Neuronal stem cell (in vitro differentiated cells): Measurements from ENCODE around the gene MRPL54.

ENCODE experiments used
- DNase-seq: peaks from one replicate; pipeline ENCODE4 v3.0.0-alpha.2; 2013; ENCODE audit warnings: low spot score
- H2AFZ ChIP-seq: one replicate; pipeline ENCODE4 v1.6.1; 2013; ENCODE audit warnings: mild to moderate bottlenecking, low read length, inconsistent platforms
- H2AK5ac ChIP-seq: 2 replicates; pipeline ENCODE4 v1.6.1; 2013; ENCODE audit warnings: low read depth, mild to moderate bottlenecking, inconsistent platforms, low read length, moderate library complexity, mixed read lengths
- H2BK120ac ChIP-seq: 2 replicates; pipeline ENCODE4 v1.6.1; 2013; ENCODE audit warnings: low read depth, mild to moderate bottlenecking, inconsistent platforms, low read length, moderate library complexity, mixed read lengths
- H2BK12ac ChIP-seq: one replicate; pipeline ENCODE4 v1.6.1; 2013; ENCODE audit warnings: low read length, inconsistent platforms
- H2BK15ac ChIP-seq: 2 replicates; pipeline ENCODE4 v1.6.1; 2013; ENCODE audit warnings: mild to moderate bottlenecking, low read length, inconsistent platforms, mixed read lengths
- H2BK5ac ChIP-seq: one replicate; pipeline ENCODE4 v1.6.1; 2013; ENCODE audit warnings: inconsistent platforms, mild to moderate bottlenecking, low read length, moderate library complexity
- H3K14ac ChIP-seq: one replicate; pipeline ENCODE4 v1.6.1; 2013; ENCODE audit warnings: low read length, inconsistent platforms
- H3K18ac ChIP-seq: 2 replicates; pipeline ENCODE4 v1.6.1; 2013; ENCODE audit warnings: low read length, inconsistent platforms
- H3K23ac ChIP-seq: 2 replicates; pipeline ENCODE4 v1.6.1; 2013; ENCODE audit warnings: low read depth, mild to moderate bottlenecking, mixed read lengths, low read length, inconsistent platforms; ENCODE audit not compliant: poor library complexity
- H3K27ac ChIP-seq: replicated peaks from 3 replicates; pipeline ENCODE4 v1.5.1; 2013; ENCODE audit warnings: low read length, inconsistent platforms
- H3K27me3 ChIP-seq, 3 experiments: 2 replicates each; pipeline ENCODE4 v1.6.1; 2013; ENCODE audit warnings: low read length in 3 of 3, mild to moderate bottlenecking in 2 of 3, inconsistent platforms in 1 of 3, low read depth in 1 of 3, mixed read lengths in 1 of 3, moderate library complexity in 1 of 3; ENCODE audit not compliant: control insufficient read depth in 3 of 3, insufficient read depth in 3 of 3
- H3K36me3 ChIP-seq, 2 donors: replicated peaks in 1 of 2; 2 replicates each; pipeline ENCODE4 v1.6.1; 2013; ENCODE audit warnings: low read length in 2 of 2; ENCODE audit not compliant: control insufficient read depth in 2 of 2, insufficient read depth in 2 of 2
- H3K4ac ChIP-seq: 2 replicates; pipeline ENCODE4 v1.6.1; 2013; ENCODE audit warnings: inconsistent platforms, mild to moderate bottlenecking, low read length, moderate library complexity
- H3K4me1 ChIP-seq, 2 donors: 1 replicate in 1 of 2; 2 replicates in 1 of 2; pipeline ENCODE4 v1.6.1; 2013; ENCODE audit warnings: low read length in 2 of 2, low read depth in 1 of 2; ENCODE audit not compliant: control insufficient read depth in 2 of 2, insufficient read depth in 1 of 2
- H3K4me2 ChIP-seq: one replicate; pipeline ENCODE4 v1.6.1; 2013; ENCODE audit warnings: mild to moderate bottlenecking, low read length, inconsistent platforms; ENCODE audit not compliant: insufficient read depth, poor library complexity, severe bottlenecking
- H3K4me3 ChIP-seq, 2 donors: 2 replicates each; pipeline ENCODE4 v1.5.1; 2013; ENCODE audit warnings: low read length in 2 of 2, mild to moderate bottlenecking in 2 of 2, inconsistent platforms in 1 of 2, moderate library complexity in 1 of 2
- H3K79me1 ChIP-seq: one replicate; pipeline ENCODE4 v1.6.1; 2013; ENCODE audit warnings: low read depth, mild to moderate bottlenecking, inconsistent platforms, low read length, moderate library complexity
- H3K9ac ChIP-seq: one replicate; pipeline ENCODE4 v1.6.1; 2013; ENCODE audit warnings: mild to moderate bottlenecking, low read depth, low read length, inconsistent platforms; ENCODE audit not compliant: poor library complexity
- H3K9me3 ChIP-seq, 2 donors: replicated peaks in 1 of 2; 2 replicates each; pipeline versions ENCODE3 to v1.6.1; 2013; ENCODE audit warnings: low read length in 2 of 2, mild to moderate bottlenecking in 2 of 2, inconsistent platforms in 1 of 2, low read depth in 1 of 2, mixed read lengths in 1 of 2, moderate library complexity in 1 of 2; ENCODE audit not compliant: control insufficient read depth in 2 of 2, insufficient read depth in 1 of 2
- H4K8ac ChIP-seq: one replicate; pipeline ENCODE4 v1.6.1; 2013; ENCODE audit warnings: low read depth, mild to moderate bottlenecking, inconsistent platforms, low read length, moderate library complexity
- H4K91ac ChIP-seq: one replicate; pipeline ENCODE4 v1.6.1; 2013; ENCODE audit warnings: low read length, low read depth, mild to moderate bottlenecking, inconsistent platforms; ENCODE audit not compliant: poor library complexity
- WGBS, 2 donors: extraction: QIAGEN DNeasy Blood & Tissue Kit; methylation state at CpG; one replicate each; pipeline ENCODE4 v1.1.7; 2013; ENCODE audit warnings: missing lambda C conversion rate in 2 of 2, mixed read lengths in 1 of 2; ENCODE audit not compliant: insufficient read length in 2 of 2, insufficient replicate concordance in 1 of 2; ENCODE audit errors: extremely low coverage in 2 of 2; 5-methylcytosine and 5-hydroxymethylcytosine counted together

The MRPL54 gene

GRCh38 chr19:3745363-3746045, 17.0 kb upstream of the MRPL54 start:
- Histone ChIP-seq H2BK12ac (no peak overlapping the region), H2BK5ac (no peak overlapping the region), H4K8ac (no peak overlapping the region), H2BK120ac (no peak overlapping the region), H3K27me3 (no peaks in the 10 kb centered on the region), H2AK5ac (no peak overlapping the region), H3K23ac (no peak overlapping the region), H3K18ac (no peak overlapping the region), H3K4ac (no peak overlapping the region), H3K4me2 (no peak overlapping the region), H3K9me3 (no peaks in the 10 kb centered on the region), H2BK15ac (no peak overlapping the region), H3K9ac (no peak overlapping the region), H3K4me3 (no peak overlapping the region), H2AFZ (no peak overlapping the region), H3K14ac (no peak overlapping the region), H3K79me1 (peaks cover 2% of the 10 kb centered on the region), H4K91ac (no peak overlapping the region), H3K4me1 (no peaks in the 10 kb centered on the region), H3K36me3 (peaks cover 6 to 9% of the 10 kb centered on the region in 2 donors), H3K27ac (no peak overlapping the region)
- no peak for DNase-seq
- WGBS, 2 donors = no CpG with 5 or more reads among the region's 8 CpGs

- WGBS, 2 donors = no CpG with 5 or more reads among the region's 31 CpGs
- Histone ChIP-seq H3K23ac (no peak overlapping the region), H3K4me1 (no peaks in the 10 kb centered on the region)
These were observed 16.0 kb upstream of the MRPL54 start for GRCh38 chr19:3746371-3747056.

GRCh38 chr19:3748965-3749364, 13.5 kb upstream of the MRPL54 start:
- Histone ChIP-seq H2AK5ac (no peak overlapping the region), H3K4me3 (no peak overlapping the region), H3K27me3 (no peaks in the 10 kb centered on the region), H3K36me3 (peaks cover 12 to 15% of the 10 kb centered on the region in 2 donors), H3K18ac (no peak overlapping the region), H3K27ac (no peak overlapping the region), H3K4ac (no peak overlapping the region), H3K4me1 (no peaks in the 10 kb centered on the region), H3K79me1 (peaks cover 4% of the 10 kb centered on the region), H3K23ac (no peak overlapping the region), H4K8ac (no peak overlapping the region), H4K91ac (no peak overlapping the region), H3K4me2 (no peak overlapping the region), H3K9me3 (no peaks in the 10 kb centered on the region), H2BK5ac (no peak overlapping the region), H2BK12ac (no peak overlapping the region), H3K14ac (no peak overlapping the region), H2BK120ac (no peak overlapping the region), H2AFZ (no peak overlapping the region), H3K9ac (no peak overlapping the region), H2BK15ac (no peak overlapping the region)
- no peak for DNase-seq
- no CpG with 5 or more reads among the region's 8 CpGs for WGBS, 2 donors

More at GRCh38 chr19:3746371-3747056, 16.0 kb upstream of the MRPL54 start:
- no peak overlapping the region for H3K4me2 ChIP-seq
- H3K79me1 ChIP-seq = peaks cover 2% of the 10 kb centered on the region
- no peak overlapping the region for H3K18ac ChIP-seq
- peak overlapping the region; percentile 31 for H2BK12ac ChIP-seq
- no peak overlapping the region for H2AFZ ChIP-seq
- no peak overlapping the region for H2BK15ac ChIP-seq
- H3K27me3 ChIP-seq = no peaks in the 10 kb centered on the region
- no peak overlapping the region for H3K4ac ChIP-seq
- no peak overlapping the region for H4K91ac ChIP-seq
- peak overlapping the region; percentile 21 for H3K9ac ChIP-seq
- peaks cover 10 to 12% of the 10 kb centered on the region in 2 donors for H3K36me3 ChIP-seq
- H2BK5ac ChIP-seq = no peak overlapping the region
- no peak overlapping the region for H2AK5ac ChIP-seq
- H3K14ac ChIP-seq = no peak overlapping the region
- H3K9me3 ChIP-seq = no peaks in the 10 kb centered on the region
- DNase-seq = no peak
- H3K4me3 ChIP-seq = no peak overlapping the region
- no peak overlapping the region for H2BK120ac ChIP-seq
- H4K8ac ChIP-seq = peak overlapping the region; percentile 43
- no peak overlapping the region for H3K27ac ChIP-seq

- no peaks in the 10 kb centered on the region for H3K9me3 ChIP-seq
- H2BK5ac ChIP-seq = peak overlapping the region; percentile 13
- H3K79me1 ChIP-seq = peaks cover 7% of the 10 kb centered on the region
- no peak overlapping the region for H3K4me2 ChIP-seq
- WGBS, 2 donors = no CpG with 5 or more reads among the region's 2 CpGs
- no peak overlapping the region for H3K27ac ChIP-seq
- DNase-seq = no peak
- no peak overlapping the region for H3K4ac ChIP-seq
- no peak overlapping the region for H4K8ac ChIP-seq
- no peak overlapping the region for H3K4me3 ChIP-seq
- H3K27me3 ChIP-seq = no peaks in the 10 kb centered on the region
- H2BK12ac ChIP-seq = no peak overlapping the region
- no peak overlapping the region for H2AK5ac ChIP-seq
- H2AFZ ChIP-seq = no peak overlapping the region
- H2BK15ac ChIP-seq = no peak overlapping the region
- no peak overlapping the region for H2BK120ac ChIP-seq
- H3K18ac ChIP-seq = no peak overlapping the region
- H3K23ac ChIP-seq = no peak overlapping the region
- peaks cover 12 to 15% of the 10 kb centered on the region in 2 donors for H3K36me3 ChIP-seq
- no peaks in the 10 kb centered on the region for H3K4me1 ChIP-seq
- no peak overlapping the region for H3K9ac ChIP-seq
- H3K14ac ChIP-seq = no peak overlapping the region
- no peak overlapping the region for H4K91ac ChIP-seq
These were observed 12.3 kb upstream of the MRPL54 start for GRCh38 chr19:3750211-3750610.
